Adipose tissue (tissue), 3 donors: ENCODE results near the gene MARK3. TPM values are rescaled to one million over a fixed set of nuclear protein-coding genes. Genes with fewer than 3 reads are reported as not detected.

ENCODE experiments used
- H3K27ac ChIP-seq: one replicate; pipeline ENCODE4 v1.5.1; 2013; ENCODE audit warnings: low read depth, low read length
- WGBS, 3 donors: extraction: QIAGEN DNeasy Blood & Tissue Kit; methylation state at CpG; one replicate each; pipeline ENCODE4 v1.1.7; 2013; 5-methylcytosine and 5-hydroxymethylcytosine counted together
- polyA plus RNA-seq, 3 donors: library from polyadenylated mRNA; stranded (reverse); fragments of 200-250 nt; gene quantifications; one replicate each; pipeline ENCODE4 v1.2.3, GENCODE V29; 2013
- donor health status: healthy with polysubstance abuse.
- donor health status: Bipolar disorder and iron deficiency.
- donor health status: healthy.

The MARK3 gene
- polyA plus RNA-seq, 3 donors = 36.4 to 47.8 (median 43.5) TPM

GRCh38 chr14:103546652-103547454 is 161.6 kb downstream of the MARK3 start:
- no peak overlapping the region for H3K27ac ChIP-seq
- 21 to 29% (median 23%) methylated on average over 19 to 21 of the region's 21 CpGs for WGBS, 3 donors

DNA sequence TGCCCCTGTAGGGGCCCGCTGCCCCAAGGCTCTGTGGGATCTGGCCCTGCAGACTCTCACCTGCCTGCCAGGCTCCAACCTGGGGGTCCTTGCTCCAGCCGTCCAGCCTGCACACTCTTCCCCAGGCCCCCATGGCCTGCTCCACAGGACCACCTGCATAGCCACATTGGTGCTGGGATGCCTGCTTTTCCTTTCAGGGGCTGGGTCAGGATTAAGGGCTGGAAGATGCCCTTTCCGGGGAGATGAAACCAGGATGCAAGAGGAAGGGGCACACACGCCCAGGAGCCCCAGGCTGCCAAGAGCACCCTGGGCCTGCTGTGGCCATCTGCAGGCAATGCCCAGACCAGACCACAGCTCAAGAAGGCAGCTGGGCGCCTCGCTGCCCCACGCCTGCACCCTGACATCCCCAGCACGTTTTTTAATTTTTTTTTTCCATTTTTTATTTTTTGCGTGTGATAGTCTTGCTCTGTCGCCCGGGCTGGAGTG is 162.3 kb downstream of the MARK3 start:
- H3K27ac ChIP-seq = no peak overlapping the region
- WGBS, 3 donors = 83 to 85% (median 84%) methylated on average over 11 of the region's 11 CpGs

GRCh38 chr14:103547941-103548462 is 162.8 kb downstream of the MARK3 start:
- no peak overlapping the region for H3K27ac ChIP-seq

DNA sequence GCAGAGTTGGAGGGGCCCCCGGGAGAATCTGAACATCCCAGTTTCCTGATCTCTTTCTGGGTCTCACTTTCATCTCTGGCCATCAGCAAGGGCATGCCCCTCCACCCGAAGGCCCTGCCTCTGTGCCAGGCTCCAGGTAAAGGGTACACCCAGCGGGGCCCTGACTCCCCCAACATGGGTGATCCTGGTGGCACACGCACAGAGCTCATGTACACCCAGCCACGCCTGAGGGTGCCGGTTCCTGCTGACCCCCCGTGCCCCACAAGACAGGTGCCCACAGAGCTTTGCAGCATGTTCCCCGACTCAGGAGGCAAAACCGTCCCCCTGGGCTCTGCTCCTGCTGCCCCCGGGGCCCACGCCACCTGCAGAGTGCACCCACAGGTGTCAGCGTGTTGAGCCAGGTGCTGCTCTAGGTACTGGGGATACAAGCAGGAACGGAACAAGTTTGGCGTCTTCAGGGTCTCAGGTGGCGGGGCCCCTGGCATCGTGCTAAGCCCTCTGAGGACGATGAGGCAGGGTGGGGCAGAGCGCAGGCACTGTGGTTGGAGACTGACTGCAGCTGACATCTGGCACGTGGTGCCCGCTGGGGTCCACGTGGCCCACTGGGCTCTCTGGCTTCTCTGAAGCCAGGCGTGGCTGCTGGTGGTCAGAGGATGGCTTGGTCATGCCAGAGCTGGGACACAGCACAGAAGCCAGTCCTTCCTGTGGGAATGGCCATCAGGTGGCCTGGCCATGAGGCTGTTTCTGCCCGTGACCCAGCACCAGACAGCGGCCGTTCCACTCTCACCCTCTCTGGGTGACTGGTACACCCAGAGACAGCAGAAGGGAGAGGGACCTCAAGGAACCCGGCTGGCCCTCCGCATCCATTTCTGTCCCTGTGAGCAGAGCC is 163.5 kb downstream of the MARK3 start:
- WGBS, 3 donors = 89 to 91% (median 90%) methylated on average over 25 to 27 of the region's 27 CpGs
- H3K27ac ChIP-seq = no peak overlapping the region

More at GRCh38 chr14:103547941-103548462, 162.8 kb downstream of the MARK3 start:
- WGBS, 3 donors = 88 to 92% (median 89%) methylated on average over 18 of the region's 18 CpGs

DNA sequence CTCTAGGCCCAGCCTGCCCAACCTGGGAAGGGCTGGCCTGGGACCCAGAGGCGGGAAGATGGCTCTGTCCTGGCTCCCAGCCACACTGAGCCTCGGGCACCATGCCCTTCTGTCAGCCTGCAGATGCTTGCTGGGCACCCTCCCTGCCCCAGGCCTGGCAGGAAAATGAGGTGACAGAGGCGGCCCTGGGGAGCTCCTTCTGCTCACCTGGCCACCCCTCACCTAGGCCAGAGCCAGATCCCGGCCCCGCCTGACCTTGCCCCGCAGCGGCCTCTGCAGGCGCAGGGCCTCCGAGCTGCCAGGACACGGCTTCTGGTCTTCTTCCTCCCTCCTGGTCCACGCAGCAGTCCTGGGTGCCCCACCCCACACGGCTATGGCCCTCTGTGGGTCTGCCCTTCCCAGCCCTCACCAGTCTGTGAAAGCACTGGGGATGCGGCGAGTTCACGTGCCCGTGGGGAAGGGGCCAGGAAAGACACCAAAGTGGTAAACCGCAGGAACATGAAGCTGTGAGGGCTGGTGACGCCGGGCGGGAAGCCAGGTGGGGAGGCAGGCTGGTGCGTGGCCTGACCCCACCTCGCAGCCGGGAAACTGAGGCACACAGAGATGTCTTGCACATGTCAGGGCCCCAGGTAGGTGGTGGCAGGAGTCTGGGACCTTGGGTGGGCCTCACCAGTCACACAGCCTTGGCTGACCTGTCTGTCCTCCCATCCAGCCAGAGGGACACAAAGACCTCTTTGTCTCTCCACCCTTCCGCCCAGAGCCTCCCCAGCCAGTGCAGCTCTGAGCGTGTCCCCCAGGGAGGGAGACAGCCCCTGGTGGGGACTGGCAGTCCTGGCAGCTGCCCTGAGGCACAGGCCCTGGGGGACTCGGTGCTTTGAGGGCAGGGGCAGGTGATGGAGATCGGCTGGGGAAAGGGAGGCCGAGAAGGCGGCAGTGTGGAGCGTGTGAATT is 164.4 kb downstream of the MARK3 start:
- no peak overlapping the region for H3K27ac ChIP-seq

GRCh38 chr14:103550451-103551337 is 165.5 kb downstream of the MARK3 start:
- H3K27ac ChIP-seq = no peak overlapping the region
- 71 to 77% (median 74%) methylated on average over 22 of the region's 22 CpGs for WGBS, 3 donors

More for the DNA sequence above, 164.4 kb downstream of the MARK3 start:
- whole genome bisulfite sequencing, 3 donors = 75 to 88% (median 84%) methylated on average over 29 to 30 of the region's 30 CpGs

- 64 to 87% (median 69%) methylated on average over 13 to 17 of the region's 17 CpGs for WGBS, 3 donors
- H3K27ac ChIP-seq = no peak overlapping the region
These were observed 166.1 kb downstream of the MARK3 start for GRCh38 chr14:103551338-103551762.

DNA sequence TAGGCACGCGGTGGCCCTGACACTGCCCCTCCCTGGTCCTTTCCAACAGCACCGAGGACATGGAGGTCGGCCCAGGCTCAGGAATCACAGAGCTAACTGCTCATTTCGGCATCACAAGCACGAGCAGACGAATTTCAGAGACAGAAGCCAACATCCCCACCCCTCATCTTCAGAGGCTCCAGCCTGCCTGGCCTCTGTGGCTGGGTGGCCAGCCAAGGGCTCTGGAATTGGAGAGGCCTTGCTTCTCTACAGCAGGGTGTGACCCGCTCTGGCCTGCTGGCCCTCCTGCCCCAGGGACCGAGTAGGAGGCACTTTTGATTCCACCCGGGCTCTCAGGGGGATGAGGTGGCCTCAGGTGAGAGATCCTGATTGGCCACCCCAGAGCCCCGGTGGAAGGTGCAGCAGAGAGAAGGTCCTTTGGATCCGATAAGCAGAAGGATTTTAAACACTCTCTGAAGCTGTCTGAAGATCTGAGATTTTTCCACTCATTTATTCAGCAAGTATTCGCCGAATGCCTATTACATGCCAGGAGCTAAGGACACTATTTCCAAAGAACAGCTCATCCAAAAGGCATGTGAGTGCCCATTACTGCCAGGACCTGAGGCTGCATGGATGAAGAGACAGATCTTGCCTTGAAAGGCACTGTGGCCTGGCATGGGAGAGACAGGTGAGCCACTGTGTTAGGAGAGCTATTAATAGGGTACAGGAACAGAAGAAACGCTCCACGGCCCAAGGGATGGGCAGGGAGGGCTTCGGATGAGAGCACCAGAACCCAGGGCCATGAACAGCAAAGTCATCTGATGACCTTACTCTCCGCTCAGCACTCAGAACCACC is 167.0 kb downstream of the MARK3 start:
- H3K27ac ChIP-seq = no peak overlapping the region
- WGBS, 3 donors = 63 to 79% (median 71%) methylated on average over 18 of the region's 18 CpGs

DNA sequence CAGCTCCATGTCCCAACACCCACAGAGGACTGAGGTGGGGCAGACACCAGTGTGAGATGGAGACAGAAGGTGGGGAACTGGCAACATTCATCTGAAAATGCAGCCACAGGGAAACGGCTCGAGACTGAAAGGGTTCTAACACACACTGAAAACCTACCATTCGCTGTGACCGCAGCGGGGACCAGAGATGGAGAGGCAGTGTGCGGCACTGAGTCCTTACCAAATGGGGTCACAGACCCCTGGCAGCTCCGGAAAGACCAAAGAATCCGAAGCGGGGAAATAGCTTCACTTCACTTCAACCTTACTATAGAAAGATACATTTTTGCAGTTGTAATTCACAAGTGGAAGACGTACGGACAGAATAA is 167.6 kb downstream of the MARK3 start:
- H3K27ac ChIP-seq = no peak overlapping the region
- 92 to 94% (median 93%) methylated on average over 11 of the region's 11 CpGs for WGBS, 3 donors

Other genes starting within 250 kb of the MARK3 start
- 100 to 1,000 TPM in 1 of 3 donors, 10 to 100 TPM in 2; 48.7 to 156 (median 99.1) TPM for gene EIF5, start 51.2 kb upstream of the MARK3 start, polyA plus RNA-seq
- gene CKB, start 137.4 kb downstream of the MARK3 start, polyA plus RNA-seq = 100 to 1,000 TPM; 109 to 574 (median 196) TPM
- 10 to 100 TPM in 2 of 3 donors, 1 to 10 TPM in 1; 6.9 to 19.2 (median 12.0) TPM for gene TRMT61A, start 143.8 kb downstream of the MARK3 start, polyA plus RNA-seq
- gene BAG5, start 177.2 kb downstream of the MARK3 start, polyA plus RNA-seq = 10 to 100 TPM in 2 of 3 donors, 1 to 10 TPM in 1; 4.9 to 24.0 (median 13.4) TPM
- gene COA8, start 177.5 kb downstream of the MARK3 start, polyA plus RNA-seq = 10 to 100 TPM; 49.3 to 67.5 (median 62.8) TPM
- gene KLC1, start 243.8 kb downstream of the MARK3 start, polyA plus RNA-seq = 100 to 1,000 TPM in 1 of 3 donors, 10 to 100 TPM in 2; 39.3 to 104 (median 92.0) TPM